ENCODE results near the gene SMG1. TPM values are rescaled to one million over a fixed set of nuclear protein-coding genes. Genes with fewer than 3 reads are reported as not detected.
A peak's percentile ranks its signal among the peaks of the same experiment; 100 is the strongest.
"Not testable (repeated sequence)": the region's sequence is repeated elsewhere in the genome, so short reads cannot be mapped to it uniquely, and the experiment has no call there.

Gene SMG1
- polyA plus RNA-seq, 4 donors = 49.8 to 59.0 (median 53.3) TPM

DNA sequence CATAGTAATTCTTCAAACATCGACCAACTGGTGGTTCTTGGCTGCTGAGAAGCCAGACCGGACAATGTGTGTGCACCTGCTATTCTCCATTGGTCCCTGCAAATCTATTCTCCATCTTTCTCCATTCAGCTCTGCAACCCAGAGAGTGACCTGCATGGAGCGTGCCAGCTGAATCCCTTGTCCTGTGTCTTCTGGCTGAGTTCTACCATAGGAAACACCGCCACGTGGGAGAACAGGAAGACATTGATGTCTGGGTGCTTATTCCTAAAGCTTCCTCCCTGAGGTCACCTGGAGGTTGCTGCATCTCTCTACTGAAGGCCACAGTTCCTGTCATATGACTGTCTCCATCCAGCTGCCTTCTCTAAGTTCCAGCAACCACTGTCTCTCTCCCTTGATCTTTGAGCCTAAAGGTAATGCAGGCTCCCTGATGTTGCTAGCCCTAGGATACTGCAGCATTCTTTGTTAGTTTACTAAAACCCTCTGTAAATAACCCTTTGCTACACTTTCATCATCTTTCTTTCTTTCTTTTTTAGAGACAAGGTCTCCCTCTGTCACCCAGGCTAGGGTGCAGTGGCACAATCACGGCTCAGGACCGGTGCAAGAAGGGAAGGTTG, 10.6 kb upstream of the SMG1 start:
- DNase-seq (ENCODE audit: low read depth in 4 of 4, low spot score in 3 of 4) = no peak

DNA sequence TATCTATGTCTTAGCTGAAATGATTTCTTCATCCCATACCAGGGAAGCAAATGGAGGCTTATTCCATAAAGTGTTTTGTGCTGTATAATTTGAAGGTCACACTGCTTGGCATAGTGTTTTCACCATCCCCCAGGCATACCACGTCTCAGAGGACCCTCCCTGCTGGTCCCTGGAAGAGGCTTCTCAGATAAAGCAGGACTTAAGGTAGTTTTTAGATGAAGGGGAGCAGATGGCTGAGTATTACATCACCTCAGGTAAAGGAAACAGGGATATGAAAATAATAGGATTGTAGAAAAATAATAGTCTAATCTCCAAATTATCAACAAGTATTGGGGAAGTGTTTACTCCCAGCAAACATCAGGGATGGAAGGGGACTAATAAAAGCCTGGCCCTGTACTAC, 7.3 kb upstream of the SMG1 start:
- DNase-seq (ENCODE audit: low read depth in 4 of 4, low spot score in 3 of 4) = no peak

DNA sequence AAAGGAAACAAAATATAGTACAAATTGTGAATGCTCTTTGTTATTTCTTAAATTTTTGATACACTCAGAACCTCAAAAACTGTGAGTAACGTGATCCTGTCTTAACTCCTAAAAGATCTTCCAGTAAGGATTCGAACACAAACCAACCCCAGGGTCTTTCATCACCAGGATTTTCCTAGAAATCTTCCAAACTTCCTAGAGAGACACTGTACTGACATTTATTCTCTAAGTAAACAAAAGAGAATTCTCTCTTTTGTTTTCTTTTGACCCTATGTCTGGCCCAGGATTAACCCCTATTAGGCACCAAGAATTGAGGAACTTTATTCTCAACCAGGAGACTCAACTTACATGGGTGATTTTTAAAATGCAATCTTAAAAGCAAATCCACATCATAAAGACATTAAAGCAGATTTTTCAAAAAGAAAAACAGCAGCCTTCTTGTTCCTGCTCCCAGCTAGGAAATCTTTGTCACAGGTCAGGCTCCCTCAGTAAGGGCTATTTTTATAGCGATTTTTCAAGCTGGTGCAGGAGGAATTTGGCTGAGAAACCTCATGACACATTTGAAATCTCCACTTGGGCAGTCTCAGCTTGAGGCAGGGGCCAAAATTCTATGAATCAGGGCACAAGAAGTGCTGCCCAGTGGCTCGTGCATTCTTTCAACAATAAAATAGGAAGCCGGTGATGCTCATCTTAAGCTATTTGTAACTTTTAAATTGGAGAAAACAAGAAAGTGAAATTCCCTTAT, 6.2 kb upstream of the SMG1 start:
- DNase-seq (ENCODE audit: low read depth in 4 of 4, low spot score in 3 of 4) = no peak

DNA sequence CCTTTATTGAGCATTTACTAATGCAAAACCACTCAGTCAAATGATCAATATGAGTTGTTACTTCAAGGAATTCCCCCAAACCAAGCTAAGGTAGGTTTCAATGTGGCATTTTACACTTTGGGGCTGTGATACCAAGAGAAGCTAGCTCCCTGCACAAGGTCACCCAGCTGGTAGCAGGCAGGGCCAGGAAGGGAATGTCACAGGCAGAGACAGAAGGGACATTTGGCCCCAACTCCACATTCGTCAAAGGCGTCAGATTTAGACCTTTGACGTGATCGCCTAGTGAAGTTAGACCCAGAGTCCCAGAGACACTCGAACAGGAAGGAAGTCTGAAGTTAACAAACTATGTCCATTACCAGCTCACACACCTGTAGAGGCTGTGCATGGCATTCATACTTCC, 5.5 kb upstream of the SMG1 start:
- DNase-seq (ENCODE audit: low read depth in 4 of 4, low spot score in 3 of 4) = no peak

DNA sequence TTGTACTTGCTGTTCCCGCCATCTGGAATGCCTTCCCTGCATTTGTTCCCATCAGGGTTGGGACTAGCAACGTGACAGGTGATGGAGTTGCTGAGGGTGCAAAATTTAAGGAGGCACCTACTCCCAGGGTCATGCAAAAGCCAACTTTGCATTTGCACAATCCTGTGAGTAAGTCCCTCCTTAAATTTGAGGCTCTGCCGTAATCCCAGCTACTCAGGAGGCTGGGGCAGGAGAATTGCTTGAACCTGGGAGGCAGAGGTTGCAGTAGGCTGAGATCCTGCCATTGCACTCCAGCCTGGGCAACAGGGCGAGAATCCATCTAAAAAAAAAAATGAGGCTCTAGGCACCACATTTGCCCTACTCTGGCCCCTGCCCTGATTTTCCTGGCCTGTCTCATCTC, 3.9 kb upstream of the SMG1 start:
- DNase-seq (ENCODE audit: low read depth in 4 of 4, low spot score in 3 of 4) = not testable (repeated sequence)

DNA sequence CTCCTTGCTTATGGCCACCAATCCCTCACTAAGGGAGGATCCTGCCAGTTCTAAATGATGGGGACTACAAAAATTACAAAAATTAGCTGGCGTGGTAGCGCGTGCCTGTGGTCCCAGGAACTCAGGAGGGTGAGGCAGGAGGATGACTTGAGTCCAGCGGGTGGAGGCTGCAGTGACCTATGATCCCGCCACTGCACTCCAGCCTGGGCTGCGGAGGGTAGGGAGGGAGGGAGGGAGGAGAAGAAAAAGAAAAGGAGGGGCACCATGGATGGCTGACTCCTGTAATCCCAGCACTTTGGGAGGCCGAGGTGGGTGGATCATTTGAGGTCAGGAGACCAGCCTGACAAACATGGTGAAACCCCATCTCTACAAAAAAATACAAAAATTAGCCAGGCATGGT, 1.9 kb upstream of the SMG1 start:
- not testable (repeated sequence) for DNase-seq (ENCODE audit: low read depth in 4 of 4, low spot score in 3 of 4)

DNA sequence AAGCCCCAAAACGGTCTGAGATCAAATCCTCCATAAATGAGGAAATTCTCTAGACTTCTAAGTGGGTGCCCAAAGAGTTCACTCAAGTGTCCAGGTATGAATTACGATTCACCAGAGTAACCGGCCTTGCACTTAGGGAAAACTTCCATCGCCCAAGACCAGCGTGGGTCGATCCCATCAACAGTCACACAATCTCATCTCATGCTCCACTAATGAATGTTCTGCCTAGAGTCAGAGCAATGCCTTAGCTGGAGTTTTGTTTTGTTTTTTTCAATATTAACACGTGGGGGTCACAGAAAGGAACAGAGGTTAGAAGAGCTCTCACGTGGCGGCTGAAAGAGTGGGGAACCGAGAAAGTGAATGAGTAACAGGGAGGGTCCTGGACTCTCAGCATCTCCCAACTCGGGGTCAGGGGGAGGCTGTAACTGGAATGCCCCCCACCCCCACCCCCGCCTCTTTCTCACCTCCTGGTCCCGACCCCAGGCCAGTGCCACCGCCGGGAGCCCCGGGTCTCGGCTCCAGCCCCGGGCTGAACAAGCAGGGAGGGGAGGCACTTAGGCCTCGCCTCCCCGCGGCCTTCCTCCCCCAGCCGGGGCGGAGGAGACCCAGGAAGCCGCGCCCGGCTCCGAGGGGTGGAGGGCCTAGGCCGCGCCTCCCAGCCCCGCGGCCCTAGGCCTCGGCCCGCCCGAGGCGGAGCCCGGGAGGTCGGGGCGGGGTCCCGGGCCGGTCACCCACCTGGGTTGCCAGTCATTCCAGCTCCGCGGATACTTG, 808 bp downstream of the SMG1 start:
- peak in 1 of 4 donors; percentile 21 for DNase-seq (ENCODE audit: low read depth in 4 of 4, low spot score in 3 of 4)

DNA sequence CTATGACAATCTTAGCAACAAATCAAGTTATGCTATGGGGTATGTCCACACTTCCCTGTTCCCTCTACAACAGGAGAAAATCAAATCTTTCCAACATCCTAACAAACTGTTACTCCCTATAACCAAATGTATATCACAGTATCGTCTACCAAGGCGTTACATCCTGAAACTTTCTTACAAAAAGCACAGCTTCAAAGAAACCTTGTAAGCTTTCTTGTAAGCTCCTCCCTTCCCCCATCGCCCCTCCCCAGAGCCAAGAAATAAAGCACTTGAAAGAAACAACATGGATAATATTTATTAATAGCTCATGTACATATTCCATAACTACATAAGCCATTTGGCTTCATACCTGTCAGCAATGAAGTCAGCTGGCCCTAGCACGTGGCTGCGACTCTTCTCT, 2.3 kb downstream of the SMG1 start:
- DNase-seq (ENCODE audit: low read depth in 4 of 4, low spot score in 3 of 4) = not testable (repeated sequence)

DNA sequence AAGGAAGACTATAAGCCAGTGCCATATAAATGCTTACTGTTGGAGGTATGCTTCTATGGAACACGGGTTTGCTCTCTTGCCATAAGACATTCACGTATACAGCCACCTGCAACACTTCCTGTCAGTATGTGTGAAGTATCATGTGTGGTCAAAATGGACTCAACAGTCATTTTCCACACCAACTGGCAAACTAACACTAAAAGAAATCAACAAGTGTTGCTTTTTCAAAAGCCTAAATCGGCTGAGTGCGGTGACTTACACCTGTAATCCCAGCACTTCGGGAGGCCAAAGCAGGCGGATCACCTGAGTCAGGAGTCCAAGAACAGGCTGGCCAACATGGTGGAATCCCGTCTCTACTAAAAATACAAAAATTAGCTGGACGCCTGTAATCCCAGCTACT, 3.1 kb downstream of the SMG1 start:
- not testable (repeated sequence) for DNase-seq (ENCODE audit: low read depth in 4 of 4, low spot score in 3 of 4)

DNA sequence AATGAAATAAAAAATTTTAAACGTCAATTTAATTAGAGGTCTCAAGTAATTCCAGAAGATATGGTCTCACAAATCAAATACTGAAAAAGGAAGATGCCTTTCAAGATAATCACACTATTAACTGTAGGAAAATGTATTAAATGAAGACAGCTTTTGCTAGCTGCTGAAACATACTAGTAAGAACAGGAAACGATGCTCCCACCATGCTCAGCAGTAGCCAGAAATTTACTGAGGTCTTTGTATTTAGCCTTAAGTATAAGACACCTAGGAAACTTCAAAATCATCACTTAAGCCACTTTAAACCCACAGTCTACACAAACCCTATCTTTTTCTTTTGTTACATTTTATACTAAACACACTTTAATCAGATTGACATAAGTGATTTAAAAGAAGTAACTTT, 16.6 kb downstream of the SMG1 start:
- not testable (repeated sequence) for DNase-seq (ENCODE audit: low read depth in 4 of 4, low spot score in 3 of 4)

DNA sequence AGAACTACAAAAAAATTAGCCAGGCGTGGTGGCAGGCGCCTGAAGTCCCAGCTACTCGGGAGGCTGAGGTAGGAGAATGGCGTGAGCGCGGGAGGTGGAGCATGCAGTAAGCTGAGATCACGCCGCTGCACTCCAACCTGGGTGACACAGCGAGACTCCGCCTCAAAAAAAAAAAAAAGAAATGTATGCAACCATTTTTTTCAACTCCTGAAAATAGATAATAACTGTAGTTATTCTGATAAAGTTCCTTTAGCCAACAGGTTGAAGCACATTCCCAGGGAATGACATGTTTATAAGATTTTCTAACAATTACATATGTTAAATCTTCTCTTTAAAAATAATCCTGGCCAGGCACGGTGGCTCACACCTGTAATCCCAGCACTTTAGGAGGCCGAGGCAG, 17.5 kb downstream of the SMG1 start:
- DNase-seq (ENCODE audit: low read depth in 4 of 4, low spot score in 3 of 4) = not testable (repeated sequence)

DNA sequence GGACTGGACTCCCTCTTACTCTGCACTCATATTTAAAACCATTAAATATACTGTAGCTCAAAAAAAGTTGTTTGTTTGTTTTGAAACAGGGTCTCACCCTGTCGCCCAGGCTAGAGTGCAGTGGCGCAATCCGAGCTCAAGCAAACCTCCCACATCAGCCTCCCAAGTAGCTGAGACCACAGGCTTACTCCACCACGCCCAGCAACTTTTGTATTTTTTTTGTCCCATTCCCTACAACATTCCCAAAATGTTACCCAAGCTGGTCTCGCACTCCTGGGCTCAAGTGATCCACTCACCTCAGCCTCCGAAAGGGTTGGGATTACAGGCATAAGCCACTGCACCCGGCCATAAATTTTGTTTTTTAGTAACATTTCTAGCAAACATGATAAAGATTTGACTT, 23.4 kb downstream of the SMG1 start:
- not testable (repeated sequence) for DNase-seq (ENCODE audit: low read depth in 4 of 4, low spot score in 3 of 4)

DNA sequence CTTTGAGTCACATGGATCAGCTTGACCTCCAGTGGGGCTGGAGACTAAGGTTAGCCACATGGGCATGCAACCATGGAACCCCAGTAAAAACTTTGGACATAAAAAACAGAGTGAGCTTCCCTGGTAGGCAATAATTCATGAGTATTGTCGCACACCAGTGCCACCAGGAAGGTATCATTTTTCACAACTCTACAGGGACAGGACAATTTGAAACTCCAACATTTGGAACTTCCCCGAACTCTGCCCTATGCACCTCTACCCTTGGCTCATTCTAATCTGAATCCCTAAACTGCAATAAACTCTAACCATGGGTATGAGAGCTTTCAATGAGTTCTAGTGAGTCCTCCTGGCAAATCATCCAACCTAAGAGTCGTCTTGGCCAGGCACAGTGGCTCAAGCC, 24.2 kb downstream of the SMG1 start:
- not testable (repeated sequence) for DNase-seq (ENCODE audit: low read depth in 4 of 4, low spot score in 3 of 4)

DNA sequence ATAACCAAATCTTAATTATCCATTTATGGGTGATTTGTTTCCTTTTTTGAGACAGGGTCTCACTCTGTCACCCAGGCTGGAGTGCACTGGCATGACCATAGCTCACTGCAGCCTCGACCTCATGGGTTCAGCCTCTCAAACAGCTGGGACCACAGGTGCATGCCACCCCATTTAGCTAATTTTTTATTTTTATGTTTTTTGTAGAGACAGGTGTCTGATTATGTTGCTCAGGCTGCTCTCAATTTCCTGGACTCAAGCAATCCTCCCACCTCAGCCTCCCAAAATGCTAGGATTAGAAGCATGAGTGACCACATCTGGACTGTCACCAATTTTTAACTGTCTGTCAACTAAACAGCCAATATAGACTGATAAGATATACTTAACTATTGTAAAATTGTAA, 25.0 kb downstream of the SMG1 start:
- DNase-seq (ENCODE audit: low read depth in 4 of 4, low spot score in 3 of 4) = not testable (repeated sequence)

DNA sequence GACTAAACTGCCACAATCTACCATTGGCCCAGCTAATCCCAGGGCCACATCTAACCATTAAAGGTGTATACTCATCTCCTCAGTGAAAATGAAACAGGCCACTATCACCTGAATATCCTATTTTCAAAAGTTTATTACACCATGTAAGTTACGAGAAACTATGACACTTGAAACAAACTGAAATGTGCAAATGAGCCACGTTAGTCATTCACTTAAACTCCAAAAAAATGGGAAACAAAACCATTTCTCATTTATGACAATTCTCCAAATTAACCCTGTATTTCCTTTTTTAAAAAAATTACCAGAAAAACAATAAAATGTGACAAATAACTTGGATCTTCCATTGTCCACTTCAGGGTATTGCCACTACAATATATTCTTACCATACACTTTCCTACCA, 41.8 kb downstream of the SMG1 start:
- not testable (repeated sequence) for DNase-seq (ENCODE audit: low read depth in 4 of 4, low spot score in 3 of 4)

DNA sequence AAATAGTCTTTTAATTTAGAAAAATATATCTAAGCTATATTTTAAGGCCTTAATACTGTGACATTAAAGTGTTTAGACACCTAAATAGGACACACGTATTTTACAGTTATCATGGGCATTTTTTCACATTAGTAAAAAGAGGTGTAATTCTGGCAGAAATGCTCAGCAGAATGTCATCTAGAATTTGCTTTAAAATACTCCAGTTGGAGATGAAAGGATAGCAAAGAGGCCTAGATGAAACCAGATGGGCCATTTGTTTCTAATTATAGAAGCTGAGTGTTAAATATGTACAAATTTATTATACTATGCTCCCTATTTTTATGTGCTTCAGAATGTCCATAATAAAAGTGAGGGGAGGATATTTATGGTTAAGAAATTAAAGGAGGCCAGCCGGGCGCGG, 48.5 kb downstream of the SMG1 start:
- not testable (repeated sequence) for DNase-seq (ENCODE audit: low read depth in 4 of 4, low spot score in 3 of 4)

DNA sequence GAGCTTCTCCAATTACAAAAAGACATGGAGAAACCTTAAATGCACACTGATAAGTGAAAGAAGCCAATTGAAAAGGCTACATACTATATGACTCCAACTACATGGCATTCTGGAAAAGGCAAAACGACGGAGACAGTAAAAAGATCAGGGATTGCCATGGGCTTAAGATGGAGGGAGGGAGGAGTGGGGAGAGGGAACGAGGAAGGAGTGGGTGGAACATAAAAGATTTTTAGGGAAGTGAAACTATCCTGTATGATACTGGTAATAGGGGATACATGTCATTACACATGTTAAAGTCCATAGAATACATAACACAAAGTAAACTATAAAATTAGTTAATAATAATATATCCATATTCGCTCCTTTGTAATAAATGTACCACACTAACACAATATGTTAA, 48.9 kb downstream of the SMG1 start:
- not testable (repeated sequence) for DNase-seq (ENCODE audit: low read depth in 4 of 4, low spot score in 3 of 4)

DNA sequence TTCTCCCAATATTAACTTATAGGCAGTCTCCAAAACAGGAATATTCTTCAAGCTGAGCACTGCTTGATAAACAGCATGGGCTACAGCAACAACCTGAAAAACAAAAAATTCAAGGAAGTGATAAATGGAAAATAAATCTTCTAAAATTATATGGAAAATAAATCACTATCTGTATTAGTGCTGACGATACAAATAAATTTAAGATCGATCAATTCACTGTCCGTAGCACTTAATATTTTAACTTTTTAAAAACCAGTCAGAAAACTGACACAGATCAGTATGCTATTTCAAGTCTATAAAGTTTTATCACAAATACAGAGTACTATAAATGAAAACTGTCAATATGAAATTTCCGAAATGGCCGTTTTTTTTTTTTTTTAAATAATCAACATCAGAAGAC, 49.9 kb downstream of the SMG1 start:
- not testable (repeated sequence) for DNase-seq (ENCODE audit: low read depth in 4 of 4, low spot score in 3 of 4)

DNA sequence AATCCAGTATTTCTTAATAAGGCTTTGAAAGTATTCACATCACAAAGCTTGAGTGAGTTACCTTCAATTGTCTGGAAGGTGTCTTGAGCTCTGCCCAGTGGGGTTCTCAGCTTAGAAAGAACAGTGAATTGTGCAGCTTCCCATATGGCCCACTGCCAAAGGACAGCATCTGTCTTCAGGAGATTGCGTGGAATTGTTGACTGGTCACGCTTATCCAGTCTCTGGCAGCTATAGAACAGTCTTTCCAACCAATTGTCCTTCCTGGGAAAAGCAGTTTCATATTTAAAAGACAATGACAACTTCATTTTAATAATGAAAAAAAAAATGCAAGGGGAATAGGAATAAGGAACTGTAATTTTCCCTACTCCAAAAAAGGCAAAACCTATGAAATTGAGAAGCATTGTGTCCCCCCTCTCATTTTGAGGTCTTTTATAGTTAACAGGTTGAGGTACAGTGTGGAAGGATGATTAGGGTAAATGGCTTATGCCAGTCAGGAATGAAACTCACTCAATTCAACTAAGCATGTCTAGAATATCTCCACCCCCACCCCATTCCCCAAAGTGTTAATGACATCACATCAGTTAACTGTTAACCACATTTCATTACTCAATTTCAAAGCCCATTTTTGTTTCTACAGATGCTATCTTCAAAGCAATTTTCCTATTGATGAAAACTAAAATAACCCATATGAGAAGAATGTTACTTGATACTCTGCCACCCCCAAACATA, 57.0 kb downstream of the SMG1 start:
- not testable (repeated sequence) for DNase-seq (ENCODE audit: low read depth in 4 of 4, low spot score in 3 of 4)

DNA sequence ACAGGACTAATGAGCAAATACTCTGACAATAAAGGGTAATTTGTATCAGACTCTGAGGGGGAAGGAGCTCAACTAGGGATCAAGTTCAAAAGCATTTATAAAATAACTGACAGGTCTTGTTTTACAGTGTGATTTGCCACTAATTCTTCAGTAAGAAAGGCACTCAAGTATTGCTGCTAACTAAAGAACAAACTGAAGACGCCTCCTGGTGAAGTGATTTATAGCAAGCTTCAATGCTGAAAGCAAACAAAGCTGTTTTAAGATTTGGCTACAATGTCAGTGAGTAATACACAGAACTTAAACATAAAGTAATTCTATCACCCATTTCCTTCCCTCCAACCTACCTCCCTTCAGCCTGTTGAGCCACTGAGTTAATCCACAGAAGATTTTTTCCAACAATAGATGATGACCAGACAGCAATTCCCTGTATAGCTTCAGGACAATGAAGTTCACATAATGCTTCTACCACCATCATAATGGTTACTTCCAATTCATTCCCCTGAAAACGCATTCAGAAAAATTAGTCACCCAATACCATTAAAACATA, 59.9 kb downstream of the SMG1 start:
- peak in 1 of 4 donors; percentile 3 for DNase-seq (ENCODE audit: low read depth in 4 of 4, low spot score in 3 of 4)

DNA sequence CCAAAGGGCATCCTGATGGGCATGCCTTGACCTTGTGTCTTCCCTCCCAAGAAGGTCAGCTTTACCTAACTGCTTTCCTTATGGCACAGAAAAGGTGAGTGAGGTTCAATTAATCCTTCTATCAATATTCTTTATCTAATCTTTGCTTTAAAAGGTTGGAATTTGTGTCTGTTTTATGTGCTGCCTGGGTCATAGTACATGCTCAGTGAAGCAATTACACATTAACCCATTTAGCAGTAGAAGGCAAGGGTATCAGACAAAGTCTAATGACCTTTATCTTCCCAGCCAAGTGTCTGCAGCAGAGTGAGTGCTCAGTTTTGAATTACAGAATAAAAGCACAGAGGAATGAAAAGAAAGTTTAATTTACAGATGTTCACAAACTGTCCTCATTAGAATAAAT, 63.3 kb downstream of the SMG1 start:
- DNase-seq (ENCODE audit: low read depth in 4 of 4, low spot score in 3 of 4) = not testable (repeated sequence)
